GM21390 (cell line): Measurements from ENCODE around the gene NME3.

ENCODE experiments used
- ATAC-seq: cut with Tn5 transposase; IDR thresholded peaks from one replicate; pipeline ENCODE4 v1.9.1; 2021; ENCODE audit not compliant: unreplicated experiment

Gene NME3

DNA sequence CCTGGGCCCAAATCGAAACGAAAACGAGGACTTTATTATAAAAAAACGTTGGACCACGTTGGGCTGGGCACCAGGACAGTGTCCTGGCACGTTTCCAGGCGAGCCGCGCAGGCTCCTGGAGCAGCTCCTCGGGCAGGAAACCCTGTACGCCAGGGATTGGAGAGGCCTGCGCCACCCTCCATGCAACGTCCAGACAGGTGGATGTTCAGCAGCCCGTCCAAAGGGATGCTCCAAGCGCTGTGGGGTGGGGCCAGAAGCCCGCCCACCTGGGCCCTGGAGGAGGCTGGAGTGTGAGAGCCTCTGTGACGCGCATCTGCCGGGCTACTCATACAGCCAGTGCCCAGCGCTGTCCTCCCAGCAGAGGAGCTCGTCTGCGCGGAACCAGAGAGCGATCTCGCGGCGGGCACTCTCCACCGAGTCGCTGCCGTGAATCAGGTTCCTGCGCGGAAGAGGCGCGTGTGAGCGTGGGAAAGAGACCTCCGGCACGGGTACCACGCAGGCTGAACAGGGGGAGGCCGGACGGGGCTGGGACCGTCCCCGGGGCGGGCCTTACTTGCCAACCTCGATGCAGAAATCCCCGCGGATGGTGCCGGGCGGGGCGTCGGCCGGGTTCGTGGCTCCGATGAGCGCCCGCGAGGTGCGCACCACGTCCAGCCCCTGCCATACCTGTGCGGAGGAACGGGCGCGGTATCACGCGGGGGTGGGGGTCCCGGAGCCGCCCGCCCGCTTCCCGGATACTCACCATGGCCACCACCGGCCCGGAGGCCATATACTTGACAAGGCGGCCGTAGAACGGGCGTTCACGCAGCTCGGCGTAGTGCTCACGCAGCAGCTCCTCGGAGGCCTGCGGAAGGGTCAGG, 785 bp downstream of the NME3 start:
- ATAC-seq, result no peak

DNA sequence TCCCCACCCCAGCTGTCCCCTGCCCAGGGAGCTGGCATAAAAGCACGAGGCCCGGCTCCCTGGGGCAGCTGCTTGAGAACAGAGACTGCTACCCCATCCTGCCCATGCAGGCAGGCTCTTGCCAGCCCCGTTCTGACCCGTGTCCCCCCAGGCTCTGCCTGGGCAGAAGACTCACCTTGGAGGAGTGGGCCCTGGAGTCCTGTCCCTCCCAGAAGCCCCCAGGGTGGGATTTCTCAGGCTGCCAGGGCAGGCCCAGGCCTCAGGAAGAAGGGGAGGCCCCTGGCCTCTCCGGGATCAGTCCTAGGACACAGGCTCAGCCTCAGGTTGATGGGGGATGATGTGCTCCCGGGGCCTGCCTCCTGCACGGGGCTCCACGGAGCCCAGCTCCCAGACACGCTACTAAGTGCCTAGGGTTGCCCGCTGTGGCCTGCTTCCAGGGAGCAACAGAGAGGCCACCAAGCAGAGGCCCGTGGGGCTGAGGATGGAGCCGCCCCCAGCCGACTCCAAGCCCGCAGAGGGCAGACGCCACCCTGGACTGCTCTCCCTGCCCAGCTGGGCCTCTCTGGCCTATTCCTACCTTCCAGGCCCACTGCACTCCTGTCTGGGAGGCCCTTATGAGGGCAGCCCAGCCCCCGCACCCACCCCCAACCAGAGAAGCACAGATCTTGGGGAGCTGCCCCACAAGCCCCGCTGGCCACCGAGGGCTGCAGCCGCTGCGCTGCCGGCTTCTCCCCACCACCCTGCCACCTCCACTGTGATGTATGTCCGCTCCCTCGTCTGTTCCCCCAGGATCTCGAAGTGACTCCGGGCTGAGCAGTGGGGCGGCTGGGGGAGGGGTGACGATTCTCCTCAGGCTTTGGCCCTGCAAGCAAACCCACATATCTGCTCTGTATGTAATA, 1.7 kb downstream of the NME3 start:
- no peak for ATAC-seq

DNA sequence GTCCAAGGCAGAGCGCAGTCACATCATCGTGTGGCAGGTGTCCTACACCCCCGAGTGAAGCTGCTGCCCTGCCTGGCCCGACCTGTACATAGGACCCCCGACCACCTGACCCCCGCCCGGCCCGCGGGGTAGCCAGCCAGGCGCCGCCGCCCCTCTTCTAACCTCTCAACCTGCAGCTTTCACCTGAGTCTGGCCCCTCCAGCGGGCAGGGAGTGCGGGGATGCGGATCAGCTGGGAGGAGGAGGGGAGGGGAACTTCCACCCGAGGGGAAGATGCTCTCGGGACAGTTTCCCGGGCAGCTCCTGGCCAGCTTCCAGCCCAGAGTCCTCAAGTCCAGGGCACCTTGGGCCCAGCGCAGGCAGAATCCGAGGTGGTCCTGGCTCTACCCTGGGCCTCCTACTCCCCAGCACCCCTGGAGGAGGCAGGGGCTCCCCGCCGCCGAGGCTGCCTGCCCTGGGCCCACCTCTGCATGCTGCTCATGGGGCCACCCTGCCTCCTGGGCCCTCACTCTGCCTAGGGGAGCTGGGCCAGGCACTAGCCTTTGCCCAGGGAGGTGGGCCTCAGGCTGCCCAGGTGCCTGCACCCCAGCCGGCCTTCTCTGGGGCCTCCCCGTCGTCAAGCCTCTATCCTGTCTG, 2.5 kb downstream of the NME3 start:
- no peak for ATAC-seq

DNA sequence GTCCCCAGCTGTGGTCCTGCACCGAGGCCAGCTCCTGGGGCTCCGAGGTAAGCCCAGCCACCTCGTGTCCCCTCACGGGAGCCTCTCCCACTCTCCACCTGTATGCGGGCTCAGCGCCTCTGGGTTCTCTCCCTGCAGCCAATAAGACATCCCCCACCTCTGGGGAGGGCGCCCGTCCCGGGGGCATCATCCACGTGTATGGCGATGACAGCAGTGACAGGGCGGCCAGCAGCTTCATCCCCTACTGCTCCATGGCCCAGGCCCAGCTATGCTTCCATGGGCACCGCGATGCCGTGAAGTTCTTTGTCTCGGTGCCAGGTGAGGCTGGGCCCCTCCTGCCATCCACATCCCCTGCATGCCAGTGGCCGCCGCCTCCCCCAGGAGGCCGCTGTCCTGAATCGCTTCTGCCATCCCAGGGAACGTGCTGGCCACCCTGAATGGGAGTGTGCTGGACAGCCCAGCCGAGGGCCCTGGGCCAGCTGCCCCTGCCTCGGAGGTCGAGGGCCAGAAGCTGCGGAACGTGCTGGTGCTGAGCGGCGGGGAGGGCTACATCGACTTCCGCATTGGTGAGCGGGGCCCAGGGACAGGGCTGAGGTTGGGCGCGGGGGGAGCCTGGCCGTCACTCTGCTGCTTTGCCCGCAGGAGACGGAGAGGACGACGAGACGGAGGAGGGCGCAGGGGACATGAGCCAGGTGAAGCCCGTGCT, 3.1 kb downstream of the NME3 start:
- no peak for ATAC-seq

DNA sequence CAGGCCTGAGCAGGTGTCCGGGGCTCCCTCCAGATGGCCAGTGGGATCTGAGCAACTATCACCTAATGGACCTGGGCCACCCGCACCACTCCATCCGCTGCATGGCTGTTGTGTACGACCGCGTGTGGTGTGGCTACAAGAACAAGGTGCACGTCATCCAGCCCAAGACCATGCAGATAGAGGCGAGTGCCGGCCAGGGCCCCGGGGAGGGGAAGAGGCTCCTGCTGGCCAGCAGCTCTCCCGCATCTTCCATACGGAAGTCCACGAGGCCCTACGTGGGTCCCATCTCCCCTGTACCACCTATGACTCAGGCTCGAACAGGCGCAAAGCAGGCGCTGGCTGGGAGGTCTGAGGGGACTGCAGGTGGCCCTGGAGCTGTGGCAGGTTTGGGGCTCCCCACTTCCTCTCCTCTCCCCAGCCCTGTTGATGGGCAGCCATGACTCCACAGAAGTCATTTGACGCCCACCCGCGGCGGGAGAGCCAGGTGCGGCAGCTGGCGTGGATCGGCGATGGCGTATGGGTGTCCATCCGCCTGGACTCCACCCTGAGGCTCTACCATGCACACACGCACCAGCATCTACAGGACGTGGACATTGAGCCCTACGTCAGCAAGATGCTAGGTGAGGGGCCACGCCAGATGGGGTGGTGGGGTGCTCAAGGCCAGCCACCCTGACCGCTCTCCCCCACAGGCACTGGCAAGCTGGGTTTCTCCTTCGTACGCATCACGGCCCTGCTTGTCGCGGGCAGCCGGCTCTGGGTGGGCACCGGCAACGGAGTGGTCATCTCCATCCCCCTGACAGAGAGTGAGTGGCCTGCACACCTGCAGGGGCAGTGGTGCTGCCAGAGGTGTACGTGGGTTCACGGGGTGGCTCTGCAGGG, 4.0 kb downstream of the NME3 start:
- no peak for ATAC-seq

DNA sequence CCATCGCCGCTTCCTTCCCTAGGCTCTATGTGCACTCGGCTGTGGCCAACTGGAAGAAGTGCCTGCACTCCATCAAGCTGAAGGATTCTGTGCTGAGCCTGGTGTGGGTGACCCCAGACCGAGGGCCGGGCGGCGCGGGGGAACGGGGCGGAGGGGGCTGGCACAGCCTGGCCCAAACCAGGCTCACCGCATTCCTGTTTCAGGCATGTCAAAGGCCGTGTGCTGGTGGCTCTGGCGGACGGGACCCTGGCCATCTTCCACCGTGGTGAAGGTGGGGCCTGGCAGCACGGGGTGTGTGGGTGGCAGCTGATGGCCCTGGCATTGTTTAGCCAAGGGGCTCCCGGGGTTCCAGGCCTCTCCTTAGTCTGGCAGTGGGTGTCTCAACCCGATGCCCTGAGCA, 4.6 kb downstream of the NME3 start:
- ATAC-seq, result no peak

DNA sequence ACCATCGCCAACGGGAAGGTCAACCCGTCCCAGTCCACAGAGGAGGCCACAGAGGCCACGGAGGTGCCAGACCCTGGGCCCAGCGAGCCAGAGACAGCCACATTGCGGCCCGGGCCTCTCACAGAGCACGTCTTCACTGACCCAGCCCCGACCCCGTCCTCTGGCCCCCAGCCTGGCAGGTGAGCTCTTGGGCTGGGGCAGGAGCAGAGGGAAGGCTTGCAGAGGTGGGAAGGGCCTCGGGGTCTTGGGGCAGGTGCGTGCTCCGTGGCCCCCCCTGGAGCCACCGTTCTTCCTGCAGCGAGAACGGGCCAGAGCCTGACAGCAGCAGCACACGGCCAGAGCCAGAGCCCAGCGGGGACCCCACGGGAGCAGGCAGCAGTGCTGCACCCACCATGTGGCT, 5.1 kb downstream of the NME3 start:
- ATAC-seq, result no peak

DNA sequence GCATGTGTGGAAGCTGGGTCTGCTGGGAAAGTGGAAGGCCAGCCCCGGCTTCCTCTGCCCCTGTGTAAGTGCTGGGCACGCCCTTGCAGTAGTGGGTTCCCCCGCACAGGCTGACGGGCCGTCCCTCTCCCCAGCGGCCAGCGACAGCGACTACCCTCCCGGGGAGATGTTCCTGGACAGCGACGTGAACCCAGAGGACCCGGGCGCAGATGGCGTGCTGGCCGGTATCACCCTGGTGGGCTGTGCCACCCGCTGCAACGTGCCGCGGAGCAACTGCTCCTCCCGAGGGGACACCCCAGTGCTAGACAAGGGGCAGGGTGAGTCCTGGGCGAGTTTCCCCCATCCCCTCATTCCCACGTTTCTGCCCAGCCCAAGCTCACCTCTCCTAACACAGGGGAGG, 5.5 kb downstream of the NME3 start:
- no peak for ATAC-seq

DNA sequence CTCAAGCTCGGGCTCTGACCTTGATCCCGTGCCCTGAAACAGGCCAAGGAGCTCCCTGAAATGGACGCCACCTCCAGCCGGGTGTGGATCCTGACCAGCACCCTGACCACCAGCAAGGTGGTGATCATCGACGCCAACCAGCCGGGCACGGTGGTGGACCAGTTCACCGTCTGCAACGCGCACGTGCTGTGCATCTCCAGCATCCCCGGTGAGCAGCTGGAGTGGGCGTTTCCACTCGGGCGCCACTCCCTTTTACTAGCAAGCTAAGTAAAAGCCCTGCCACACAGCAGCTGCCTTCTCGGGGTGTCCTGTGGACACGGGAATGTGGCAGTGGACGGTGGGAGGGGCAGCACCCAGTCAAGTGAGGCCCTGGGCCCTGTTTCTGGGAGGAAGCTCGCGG, 6.4 kb downstream of the NME3 start:
- no peak for ATAC-seq

DNA sequence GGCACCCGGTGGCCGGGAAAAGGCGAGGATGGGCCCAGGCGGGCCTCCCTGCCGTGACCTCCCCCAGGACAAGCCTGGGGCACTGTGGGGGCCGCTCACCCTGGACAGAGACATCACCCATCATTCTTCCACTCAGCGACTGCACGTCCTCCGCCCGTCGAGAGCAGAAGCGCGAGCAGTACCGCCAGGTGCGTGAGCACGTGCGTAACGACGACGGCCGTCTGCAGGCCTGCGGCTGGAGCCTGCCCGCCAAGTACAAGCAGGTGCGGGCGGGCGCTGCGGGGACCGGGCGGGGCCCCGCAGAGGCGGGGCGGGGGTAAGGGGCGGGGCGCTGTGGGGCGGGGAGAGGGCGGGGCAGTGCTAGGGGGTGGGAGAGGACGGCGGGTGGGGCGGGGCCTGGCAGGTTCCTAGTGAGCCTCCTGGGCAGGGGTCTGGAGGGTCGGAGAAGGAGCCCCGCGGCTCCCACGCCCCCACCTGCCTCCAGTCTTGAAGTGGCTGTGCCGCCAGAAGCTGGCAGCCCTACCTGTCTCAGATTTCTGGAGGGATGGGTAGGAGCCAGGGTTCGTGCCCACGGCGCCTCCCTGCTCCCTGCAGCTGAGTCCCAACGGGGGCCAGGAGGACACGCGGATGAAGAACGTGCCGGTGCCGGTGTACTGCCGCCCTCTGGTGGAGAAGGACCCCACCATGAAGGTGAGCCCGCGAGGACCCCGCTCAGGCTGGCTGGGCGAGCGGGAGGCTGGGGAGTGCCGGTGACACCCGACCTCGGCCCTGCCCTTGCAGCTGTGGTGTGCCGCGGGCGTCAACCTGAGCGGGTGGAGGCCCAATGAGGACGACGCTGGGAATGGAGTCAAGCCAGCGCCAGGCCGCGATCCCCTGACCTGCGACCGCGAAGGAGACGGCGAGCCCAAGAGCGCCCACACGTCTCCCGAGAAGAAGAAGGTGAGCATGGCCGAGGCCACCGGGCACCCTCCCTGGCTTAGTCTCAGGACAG, 7.5 kb downstream of the NME3 start:
- ATAC-seq, result no peak

DNA sequence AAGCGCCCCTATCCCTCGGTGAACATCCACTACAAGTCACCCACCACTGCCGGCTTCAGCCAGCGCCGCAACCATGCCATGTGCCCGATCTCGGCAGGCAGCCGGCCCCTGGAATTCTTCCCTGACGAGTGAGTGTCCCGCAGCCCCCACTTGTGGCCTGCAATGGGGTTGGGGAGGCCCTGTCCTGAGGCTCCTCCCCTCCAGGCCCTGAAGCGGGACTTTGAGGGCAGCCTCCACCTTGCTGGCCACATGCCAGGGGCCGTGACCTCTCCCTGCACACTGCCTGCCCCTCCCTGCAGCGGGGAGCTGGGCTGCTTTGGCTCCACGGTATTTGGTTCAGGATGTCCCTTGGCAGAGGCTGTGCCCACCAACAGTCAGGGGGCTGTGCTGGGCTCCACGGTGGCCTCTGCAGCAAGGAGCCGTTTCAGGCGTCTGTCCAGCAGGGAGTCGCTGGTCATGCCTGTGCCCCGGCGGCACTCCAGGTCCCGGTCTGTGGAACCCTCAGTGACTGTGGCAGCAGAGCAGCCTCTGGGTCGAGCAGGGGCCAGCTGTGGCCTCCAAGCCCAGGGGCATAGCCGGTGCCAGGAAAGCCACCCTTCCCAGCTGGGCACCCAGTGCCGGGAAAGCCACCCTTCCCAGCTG, 8.3 kb downstream of the NME3 start:
- ATAC-seq, result no peak

DNA sequence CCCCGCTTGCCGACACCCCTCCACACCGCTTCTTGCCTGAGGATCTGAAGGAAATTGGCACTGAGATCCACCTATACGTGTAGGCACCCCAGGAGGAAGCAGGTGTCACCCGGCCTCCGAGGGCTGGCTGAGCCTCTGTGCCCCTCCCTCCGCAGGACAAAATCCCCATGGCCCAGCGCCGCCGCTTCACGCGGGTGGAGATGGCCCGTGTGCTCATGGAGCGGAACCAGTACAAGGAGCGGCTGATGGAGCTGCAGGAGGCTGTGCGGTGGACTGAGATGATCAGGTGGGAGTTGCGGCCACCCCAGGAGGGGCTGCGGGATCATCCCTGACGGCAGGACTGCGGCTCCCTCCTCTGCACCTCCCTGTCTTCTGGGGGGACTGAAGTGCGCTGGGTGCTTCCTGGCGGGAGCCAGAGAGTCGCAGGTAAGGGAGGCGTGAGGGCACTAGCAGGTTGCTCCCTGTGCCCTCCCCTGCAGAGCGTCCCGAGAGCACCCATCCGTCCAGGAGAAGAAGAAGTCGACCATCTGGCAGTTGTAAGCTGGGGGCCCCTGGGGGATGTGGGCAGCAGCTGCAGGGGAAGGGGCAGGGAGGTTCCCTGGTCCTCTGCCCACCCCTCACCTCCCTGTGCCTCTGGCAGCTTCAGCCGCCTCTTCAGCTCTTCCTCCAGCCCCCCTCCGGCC, 9.0 kb downstream of the NME3 start:
- ATAC-seq, result no peak

DNA sequence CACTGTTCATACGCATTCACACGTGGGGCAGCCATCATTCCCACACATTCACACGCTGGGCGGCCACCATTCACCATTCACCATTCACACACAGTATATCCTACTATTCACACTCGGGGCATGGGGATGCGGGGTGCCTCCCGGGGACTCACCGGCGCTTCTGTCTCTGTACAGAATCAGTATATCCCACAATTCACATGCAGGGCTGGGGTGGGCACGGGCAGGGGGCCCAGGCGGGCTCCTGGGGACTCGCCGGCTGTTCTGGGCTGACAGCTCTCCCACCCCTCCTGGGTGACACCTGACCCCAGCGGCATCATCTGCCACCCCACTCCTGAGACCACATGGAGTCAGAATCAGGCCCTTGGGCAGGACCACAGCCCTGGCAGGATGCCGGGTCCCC, 9.6 kb downstream of the NME3 start:
- no peak for ATAC-seq

DNA sequence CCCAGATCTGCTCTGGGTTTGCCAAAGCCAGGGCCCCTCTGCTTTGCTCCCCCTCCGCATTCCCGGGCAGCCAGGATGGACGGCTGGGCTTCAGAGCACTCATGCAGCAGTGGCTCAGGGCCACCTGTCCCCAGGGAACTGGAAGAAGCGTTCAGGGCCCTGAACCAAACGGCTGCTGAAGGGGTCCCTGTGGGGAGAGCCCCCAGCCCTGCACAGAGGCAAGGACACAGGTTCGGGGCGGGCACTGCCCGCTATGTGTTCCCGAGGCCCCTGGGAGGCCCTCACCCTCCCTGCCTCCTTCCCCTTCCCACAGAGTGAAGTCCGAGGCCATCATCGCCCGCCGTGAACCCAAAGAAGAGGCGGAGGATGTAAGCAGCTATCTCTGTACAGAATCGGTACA, 10.4 kb downstream of the NME3 start:
- no peak for ATAC-seq

DNA sequence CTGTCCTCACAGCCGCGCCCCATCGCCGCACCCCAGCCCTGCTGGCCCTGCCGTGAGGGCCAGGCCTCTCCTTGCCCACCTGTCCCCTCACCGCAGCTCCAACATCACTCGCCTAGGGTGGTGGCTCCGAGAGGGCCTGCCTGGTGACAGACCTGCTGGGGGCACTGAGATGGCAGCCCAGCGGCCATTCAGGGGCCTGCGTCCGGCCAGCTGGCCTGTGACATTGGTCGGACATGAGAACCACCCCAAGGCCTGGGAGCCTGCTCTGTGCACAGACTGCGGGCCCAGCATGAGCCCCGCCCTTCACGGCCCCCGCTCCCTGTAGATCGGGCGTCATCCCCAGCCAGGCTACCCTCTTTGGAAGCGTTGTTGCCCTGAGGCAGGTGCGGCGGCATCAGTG, 11.8 kb downstream of the NME3 start:
- no peak for ATAC-seq

DNA sequence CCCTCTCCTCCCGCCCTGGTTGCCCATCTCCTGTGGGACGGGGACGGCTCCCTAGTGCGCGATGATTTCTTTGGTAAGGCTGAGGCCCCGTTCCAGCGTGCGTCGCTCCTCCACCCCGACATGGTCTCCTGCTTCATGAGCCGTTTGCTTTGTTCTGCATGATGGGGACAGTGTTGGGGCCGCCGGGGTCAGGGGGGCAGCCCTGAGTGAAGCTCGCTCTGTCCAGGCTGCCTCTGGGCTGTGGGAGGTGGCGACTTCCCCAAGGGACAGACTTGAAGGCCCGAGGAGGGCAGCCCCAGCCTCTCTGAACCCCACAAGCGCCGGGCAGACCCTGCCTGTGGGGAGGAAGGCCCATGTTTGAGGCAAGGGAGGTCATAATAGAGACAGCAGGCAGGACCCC, 12.4 kb downstream of the NME3 start:
- no peak for ATAC-seq

DNA sequence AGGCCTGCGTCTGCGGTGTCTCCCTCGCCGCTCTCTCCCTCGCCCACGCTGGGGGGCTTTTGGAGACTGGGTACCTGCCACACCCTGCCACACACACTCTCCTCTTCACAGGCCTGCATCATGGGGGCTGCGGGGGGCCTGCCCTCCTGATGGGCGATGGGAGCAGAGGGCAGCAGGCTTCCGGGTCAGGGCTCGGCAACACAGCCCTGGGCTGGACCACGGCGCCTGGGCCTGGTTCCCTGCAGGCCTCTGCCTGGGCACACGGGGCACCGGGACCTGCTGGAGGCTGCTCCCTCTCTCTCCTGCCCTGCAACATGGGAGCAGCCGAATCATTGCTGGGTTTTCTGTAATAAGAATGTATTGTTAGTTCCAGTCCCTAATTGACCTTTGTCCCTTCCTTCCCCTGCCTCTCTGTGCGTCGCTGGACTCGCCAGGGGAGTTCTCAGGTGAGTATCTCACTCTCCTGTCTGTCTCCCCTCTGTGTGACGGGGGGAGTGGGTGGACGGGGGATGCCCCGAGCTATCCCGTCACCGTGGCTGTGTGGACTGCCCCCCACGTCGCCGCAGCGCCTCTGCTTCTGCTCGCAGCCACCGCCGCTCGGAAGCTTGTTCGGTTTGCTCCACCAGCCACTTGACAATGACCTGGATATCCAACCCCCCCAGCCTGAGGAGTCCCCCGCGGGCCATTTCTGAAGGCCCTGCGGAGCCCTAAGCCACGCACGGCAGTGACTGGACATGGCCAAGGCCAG, 13.5 kb downstream of the NME3 start:
- no peak for ATAC-seq
